HuH-7.5 (cell line): ENCODE measurements around the gene AUTS2.

Experiments
- DNase-seq: peaks from one replicate; pipeline ENCODE4 v3.0.0; 2011; ENCODE audit warnings: low spot score

AUTS2 gene

GRCh38 chr7:70599446-70600190, 1001.3 kb downstream of the AUTS2 start:
- DNase-seq, result no peak

- no peak for DNase-seq
Observed at GRCh38 chr7:70600993-70601392, 1002.7 kb downstream of the AUTS2 start.

GRCh38 chr7:70602117-70602516, 1003.8 kb downstream of the AUTS2 start:
- DNase-seq, result no peak

- DNase-seq, result no peak
Observed at GRCh38 chr7:70607281-70607680, 1009.0 kb downstream of the AUTS2 start.

GRCh38 chr7:70607759-70608158, 1009.5 kb downstream of the AUTS2 start:
- no peak for DNase-seq

- DNase-seq, result no peak
Observed at GRCh38 chr7:70608229-70608628, 1010.0 kb downstream of the AUTS2 start.

GRCh38 chr7:70612811-70613210, 1014.5 kb downstream of the AUTS2 start:
- DNase-seq, result no peak

- no peak for DNase-seq
Observed at GRCh38 chr7:70614237-70615045, 1016.2 kb downstream of the AUTS2 start.

- DNase-seq, result no peak
Observed at GRCh38 chr7:70615066-70615606, 1016.9 kb downstream of the AUTS2 start.

- DNase-seq, result no peak
Observed at GRCh38 chr7:70616211-70616610, 1017.9 kb downstream of the AUTS2 start.

- DNase-seq, result no peak
Observed at GRCh38 chr7:70616821-70617220, 1018.5 kb downstream of the AUTS2 start.

GRCh38 chr7:70618020-70618551, 1019.8 kb downstream of the AUTS2 start:
- no peak for DNase-seq

- no peak for DNase-seq
Observed at GRCh38 chr7:70619130-70619529, 1020.9 kb downstream of the AUTS2 start.

GRCh38 chr7:70619659-70620058, 1021.4 kb downstream of the AUTS2 start:
- no peak for DNase-seq

GRCh38 chr7:70620333-70621055, 1022.2 kb downstream of the AUTS2 start:
- DNase-seq, result no peak

GRCh38 chr7:70621954-70622600, 1023.8 kb downstream of the AUTS2 start:
- DNase-seq, result no peak

GRCh38 chr7:70622936-70623335, 1024.7 kb downstream of the AUTS2 start:
- DNase-seq, result no peak

- DNase-seq, result no peak
Observed at GRCh38 chr7:70624500-70625103, 1026.3 kb downstream of the AUTS2 start.

- no peak for DNase-seq
Observed at GRCh38 chr7:70627461-70627860, 1029.2 kb downstream of the AUTS2 start.

GRCh38 chr7:70630440-70630817, 1032.2 kb downstream of the AUTS2 start:
- no peak for DNase-seq

- no peak for DNase-seq
Observed at GRCh38 chr7:70630818-70631457, 1032.7 kb downstream of the AUTS2 start.
